ENCODE measurements around the gene WBP2NL.

DNA sequence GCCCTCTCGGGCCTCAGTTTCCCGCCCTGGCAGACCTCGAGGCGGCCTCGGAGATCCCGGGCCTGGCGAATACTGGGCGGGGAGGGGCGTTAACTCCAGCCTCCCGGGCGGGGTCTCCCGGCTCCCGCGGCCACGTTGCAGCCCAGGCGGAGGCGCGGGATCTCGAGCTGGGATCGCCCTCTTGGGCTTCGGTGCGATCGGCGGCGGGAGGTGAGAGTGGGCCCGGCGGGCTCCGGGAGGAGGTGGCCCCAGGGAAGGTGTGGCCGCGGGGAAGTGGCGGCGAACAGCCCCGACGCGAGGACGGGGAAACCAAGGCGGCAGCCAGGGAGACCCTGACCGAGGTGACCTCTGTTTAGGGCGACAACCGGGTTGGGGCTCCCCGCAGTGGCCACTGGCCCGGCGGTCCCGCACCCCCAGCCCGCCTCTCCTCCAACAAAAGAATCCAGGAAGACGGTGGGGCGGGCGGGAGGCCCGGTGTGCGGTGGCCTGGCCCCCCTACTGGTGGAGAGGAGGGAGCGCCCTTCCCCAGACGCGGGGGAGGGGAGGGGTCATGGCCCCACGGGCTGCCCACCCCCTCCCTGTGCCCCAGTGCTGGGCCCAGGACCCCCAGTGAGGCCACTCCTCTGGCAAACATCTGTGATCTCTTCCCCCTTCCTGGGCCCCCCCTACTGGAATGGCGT lies 75.7 kb downstream of the WBP2NL start, which contains the start of gene PHETA2:
- TF ChIP-seq POLR2AphosphoS5 (IDR thresholded peaks at IDR 0.05; ENCODE audit: low read depth, low read length) (no peak), TAF1 (IDR thresholded peaks at IDR 0.05; ENCODE audit: borderline replicate concordance, insufficient read depth, low read length) (no peak), SIN3A (IDR thresholded peaks at IDR 0.05; ENCODE audit: borderline replicate concordance, insufficient read depth, low read length) (no peak), FOXP2 (optimal IDR thresholded peaks at IDR 0.05; ENCODE audit: borderline replicate concordance, extremely low read depth, extremely low read length, insufficient read depth) (no peak)
- TF ChIP-seq, protein P1, sequence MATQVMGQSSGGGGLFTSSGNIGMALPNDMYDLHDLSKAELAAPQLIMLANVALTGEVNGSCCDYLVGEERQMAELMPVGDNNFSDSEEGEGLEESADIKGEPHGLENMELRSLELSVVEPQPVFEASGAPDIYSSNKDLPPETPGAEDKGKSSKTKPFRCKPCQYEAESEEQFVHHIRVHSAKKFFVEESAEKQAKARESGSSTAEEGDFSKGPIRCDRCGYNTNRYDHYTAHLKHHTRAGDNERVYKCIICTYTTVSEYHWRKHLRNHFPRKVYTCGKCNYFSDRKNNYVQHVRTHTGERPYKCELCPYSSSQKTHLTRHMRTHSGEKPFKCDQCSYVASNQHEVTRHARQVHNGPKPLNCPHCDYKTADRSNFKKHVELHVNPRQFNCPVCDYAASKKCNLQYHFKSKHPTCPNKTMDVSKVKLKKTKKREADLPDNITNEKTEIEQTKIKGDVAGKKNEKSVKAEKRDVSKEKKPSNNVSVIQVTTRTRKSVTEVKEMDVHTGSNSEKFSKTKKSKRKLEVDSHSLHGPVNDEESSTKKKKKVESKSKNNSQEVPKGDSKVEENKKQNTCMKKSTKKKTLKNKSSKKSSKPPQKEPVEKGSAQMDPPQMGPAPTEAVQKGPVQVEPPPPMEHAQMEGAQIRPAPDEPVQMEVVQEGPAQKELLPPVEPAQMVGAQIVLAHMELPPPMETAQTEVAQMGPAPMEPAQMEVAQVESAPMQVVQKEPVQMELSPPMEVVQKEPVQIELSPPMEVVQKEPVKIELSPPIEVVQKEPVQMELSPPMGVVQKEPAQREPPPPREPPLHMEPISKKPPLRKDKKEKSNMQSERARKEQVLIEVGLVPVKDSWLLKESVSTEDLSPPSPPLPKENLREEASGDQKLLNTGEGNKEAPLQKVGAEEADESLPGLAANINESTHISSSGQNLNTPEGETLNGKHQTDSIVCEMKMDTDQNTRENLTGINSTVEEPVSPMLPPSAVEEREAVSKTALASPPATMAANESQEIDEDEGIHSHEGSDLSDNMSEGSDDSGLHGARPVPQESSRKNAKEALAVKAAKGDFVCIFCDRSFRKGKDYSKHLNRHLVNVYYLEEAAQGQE (IDR thresholded peaks at IDR 0.05; ENCODE audit: insufficient read depth in 1 of 2, low read depth in 2 of 2, low read length in 2 of 2), result no peak

All from PFSK-1 (cell line).